IPS-20b (cell line): ENCODE measurements around the gene SERPINB2.
A peak's percentile ranks its signal among the peaks of the same experiment; 100 is the strongest.

Experiments
- H3K27ac ChIP-seq: one replicate; pipeline ENCODE4 v1.5.1; 2013; ENCODE audit warnings: low read length
- H3K27me3 ChIP-seq: 2 replicates; pipeline ENCODE4 v1.6.1; 2013; ENCODE audit warnings: mild to moderate bottlenecking, low read length, inconsistent platforms; ENCODE audit not compliant: insufficient read depth
- H3K36me3 ChIP-seq: 2 replicates; pipeline ENCODE4 v1.6.1; 2013; ENCODE audit warnings: low read depth, mild to moderate bottlenecking, inconsistent platforms, low read length, moderate library complexity; ENCODE audit not compliant: insufficient read depth
- H3K4me1 ChIP-seq: 2 replicates; pipeline ENCODE4 v1.6.1; 2013; ENCODE audit warnings: mild to moderate bottlenecking, control low read depth, inconsistent platforms, low read length, moderate library complexity; ENCODE audit not compliant: insufficient read depth
- H3K4me3 ChIP-seq: 2 replicates; pipeline ENCODE4 v1.5.1; 2013; ENCODE audit warnings: mild to moderate bottlenecking, low read length, inconsistent platforms
- H3K9ac ChIP-seq: 2 replicates; pipeline ENCODE4 v1.6.1; 2013; ENCODE audit warnings: low read depth, mild to moderate bottlenecking, inconsistent platforms, low read length, moderate library complexity
- H3K9me3 ChIP-seq: 2 replicates; pipeline ENCODE4 v1.6.1; 2013; ENCODE audit warnings: mild to moderate bottlenecking, low read depth, low read length, inconsistent platforms; ENCODE audit not compliant: insufficient read depth

SERPINB2 gene

GRCh38 chr18:63947051-63947790, 59.7 kb downstream of the SERPINB2 start:
- Histone ChIP-seq H3K9ac (no peak overlapping the region), H3K27me3 (peaks cover 28% of the 10 kb centered on the region), H3K4me1 (peaks cover 7% of the 10 kb centered on the region; the same call in 1 of the 2 replicates), H3K36me3 (no peaks in the 10 kb centered on the region), H3K4me3 (no peak overlapping the region), H3K9me3 (no peaks in the 10 kb centered on the region), H3K27ac (no peak overlapping the region)

DNA sequence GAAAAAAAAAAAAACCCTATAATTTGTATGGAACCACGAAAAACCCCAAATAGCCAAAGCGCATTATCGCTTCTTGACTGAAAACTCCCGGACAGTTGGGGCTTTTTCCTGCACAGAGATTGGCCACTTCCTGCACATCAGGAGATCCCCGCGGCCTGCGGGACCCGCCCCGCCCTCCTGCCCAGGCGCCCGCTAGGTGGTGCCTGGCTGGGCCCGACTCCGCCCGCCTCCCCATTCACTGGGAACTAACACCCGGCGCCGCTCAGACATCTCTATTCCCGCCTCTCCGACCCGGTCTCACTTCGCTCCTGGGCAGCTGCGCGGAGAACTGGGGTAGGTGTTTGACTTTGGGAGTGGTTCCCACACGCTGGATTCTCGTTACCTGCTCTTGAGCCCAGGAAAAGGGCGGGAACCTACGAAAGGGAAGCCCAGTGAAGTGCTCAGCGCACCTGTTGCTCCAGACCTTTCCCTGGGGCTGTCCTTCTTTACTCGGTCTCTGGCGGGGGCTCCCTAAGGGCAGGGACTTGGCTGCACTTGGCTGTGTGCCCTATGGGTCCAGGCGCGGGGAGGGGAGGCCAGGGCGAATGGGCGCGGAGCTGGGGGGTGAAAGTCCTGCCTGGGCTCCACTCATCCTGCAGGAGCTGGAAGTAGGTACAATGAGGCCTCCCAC, 61.7 kb downstream of the SERPINB2 start, which contains the start of gene HMSD:
TSS of gene HMSD (plus strand) at position 234 of the 670 bp plus-strand sequence. CDS start 4,155 bp downstream, outside the sequence.
- no peaks in the 10 kb centered on the region for H3K36me3 ChIP-seq
- peak within 1 kb of the TSS; percentile 42 for H3K27ac ChIP-seq
- H3K9me3 ChIP-seq: no peaks in the 10 kb centered on the region
- H3K27me3 ChIP-seq: peaks cover 28% of the 10 kb centered on the region
- peak within 1 kb of the TSS; percentile 81 for H3K4me3 ChIP-seq
- peaks cover 7% of the 10 kb centered on the region; the same call in 1 of the 2 replicates for H3K4me1 ChIP-seq
- peak within 1 kb of the TSS; percentile 77; the same call in 1 of the 2 replicates for H3K9ac ChIP-seq

DNA sequence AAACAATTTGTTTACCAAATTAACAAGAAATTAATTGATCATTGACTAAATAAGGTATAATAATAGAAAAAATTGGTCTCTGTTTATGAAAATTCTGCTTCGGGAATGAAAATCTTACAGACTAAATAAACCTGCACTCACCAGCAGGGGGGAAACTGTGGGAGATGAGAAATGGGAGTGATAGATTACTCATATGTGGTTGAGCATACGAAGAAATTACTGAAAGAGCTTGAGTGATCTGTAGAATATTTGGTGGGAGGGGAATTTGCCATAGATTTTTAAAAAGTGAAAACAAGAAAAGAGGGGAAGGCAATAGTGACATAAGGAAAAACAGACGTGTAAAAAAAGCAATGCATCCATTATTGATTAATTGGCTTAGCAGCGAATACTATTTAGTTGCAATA, 63.8 kb downstream of the SERPINB2 start:
- Histone ChIP-seq H3K9me3 (no peaks in the 10 kb centered on the region), H3K4me1 (peaks cover 7% of the 10 kb centered on the region; the same call in 1 of the 2 replicates), H3K36me3 (no peaks in the 10 kb centered on the region), H3K27me3 (peaks cover 28% of the 10 kb centered on the region), H3K27ac (no peak overlapping the region), H3K9ac (no peak overlapping the region), H3K4me3 (no peak overlapping the region)
